ENCODE data around the gene MRE11.

GRCh38 chr11:94525546-94526324, 32.1 kb upstream of the MRE11 start:
- TF ChIP-seq ZC3H10 (CRISPR knock-in tag; IDR thresholded peaks at IDR 0.05) (no peak), ZNF8 (CRISPR knock-in tag; IDR thresholded peaks at IDR 0.05) (no peak), TCF4 (CRISPR knock-in tag; IDR thresholded peaks at IDR 0.05; ENCODE audit: borderline replicate concordance) (no peak), SNAI2 (CRISPR knock-in tag; IDR thresholded peaks at IDR 0.05) (no peak), ZNF70 (CRISPR knock-in tag; IDR thresholded peaks at IDR 0.05) (no peak), GLIS3 (CRISPR knock-in tag; IDR thresholded peaks at IDR 0.05) (no peak), RARB (CRISPR knock-in tag; IDR thresholded peaks at IDR 0.05) (no peak), CSDC2 (CRISPR knock-in tag; IDR thresholded peaks at IDR 0.05) (no peak), ARNTL (CRISPR knock-in tag; IDR thresholded peaks at IDR 0.05; ENCODE audit: borderline replicate concordance, low read depth) (no peak), ZFP30 (CRISPR knock-in tag; IDR thresholded peaks at IDR 0.05) (no peak), ESRRG (CRISPR knock-in tag; IDR thresholded peaks at IDR 0.05) (no peak)
- TF ChIP-seq, protein P1, sequence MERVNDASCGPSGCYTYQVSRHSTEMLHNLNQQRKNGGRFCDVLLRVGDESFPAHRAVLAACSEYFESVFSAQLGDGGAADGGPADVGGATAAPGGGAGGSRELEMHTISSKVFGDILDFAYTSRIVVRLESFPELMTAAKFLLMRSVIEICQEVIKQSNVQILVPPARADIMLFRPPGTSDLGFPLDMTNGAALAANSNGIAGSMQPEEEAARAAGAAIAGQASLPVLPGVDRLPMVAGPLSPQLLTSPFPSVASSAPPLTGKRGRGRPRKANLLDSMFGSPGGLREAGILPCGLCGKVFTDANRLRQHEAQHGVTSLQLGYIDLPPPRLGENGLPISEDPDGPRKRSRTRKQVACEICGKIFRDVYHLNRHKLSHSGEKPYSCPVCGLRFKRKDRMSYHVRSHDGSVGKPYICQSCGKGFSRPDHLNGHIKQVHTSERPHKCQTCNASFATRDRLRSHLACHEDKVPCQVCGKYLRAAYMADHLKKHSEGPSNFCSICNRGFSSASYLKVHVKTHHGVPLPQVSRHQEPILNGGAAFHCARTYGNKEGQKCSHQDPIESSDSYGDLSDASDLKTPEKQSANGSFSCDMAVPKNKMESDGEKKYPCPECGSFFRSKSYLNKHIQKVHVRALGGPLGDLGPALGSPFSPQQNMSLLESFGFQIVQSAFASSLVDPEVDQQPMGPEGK (CRISPR knock-in tag; IDR thresholded peaks at IDR 0.05; ENCODE audit: borderline replicate concordance) = no peak

All from SK-N-SH treated with all-trans-retinoic acid at 6 μM for 48 hours (cell line).